Epidermal melanocyte (primary cell): Measurements from ENCODE around the gene FAM20C.
"Not testable (repeated sequence)": the region's sequence is repeated elsewhere in the genome, so short reads cannot be mapped to it uniquely, and the experiment has no call there.

Experiments
- DNase-seq: peaks from one replicate; pipeline ENCODE4 v3.0.0; 2011; ENCODE audit warnings: low spot score; ENCODE audit not compliant: insufficient read length

Gene FAM20C

DNA sequence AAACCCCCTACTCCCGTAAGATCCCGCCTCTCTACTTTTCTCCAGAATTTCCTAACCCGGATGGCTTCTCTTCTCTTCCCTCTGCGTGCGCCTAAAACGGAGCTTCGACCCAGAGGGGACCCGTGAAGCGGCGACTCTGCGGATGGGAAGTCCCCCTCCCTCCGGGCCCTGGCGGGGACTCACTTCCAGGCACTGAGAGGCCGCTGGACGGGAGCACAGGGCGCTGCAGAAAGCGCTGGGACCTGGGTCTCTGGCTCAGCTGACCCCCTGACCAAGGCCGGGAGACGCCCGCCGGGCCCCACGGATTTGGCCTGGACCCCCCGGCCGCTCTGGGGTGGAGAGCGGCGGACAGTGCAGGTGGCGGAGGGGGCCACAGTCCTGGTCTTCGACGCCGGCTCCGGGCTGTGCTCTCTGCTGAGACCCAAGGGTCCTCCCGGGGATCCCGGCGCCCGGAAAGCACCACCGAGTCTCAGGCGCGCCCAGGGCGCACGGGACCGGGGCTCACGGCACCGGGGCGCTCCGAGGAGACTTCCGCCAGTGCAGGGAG is 96.9 kb downstream of the FAM20C start:
- DNase-seq: no peak

DNA sequence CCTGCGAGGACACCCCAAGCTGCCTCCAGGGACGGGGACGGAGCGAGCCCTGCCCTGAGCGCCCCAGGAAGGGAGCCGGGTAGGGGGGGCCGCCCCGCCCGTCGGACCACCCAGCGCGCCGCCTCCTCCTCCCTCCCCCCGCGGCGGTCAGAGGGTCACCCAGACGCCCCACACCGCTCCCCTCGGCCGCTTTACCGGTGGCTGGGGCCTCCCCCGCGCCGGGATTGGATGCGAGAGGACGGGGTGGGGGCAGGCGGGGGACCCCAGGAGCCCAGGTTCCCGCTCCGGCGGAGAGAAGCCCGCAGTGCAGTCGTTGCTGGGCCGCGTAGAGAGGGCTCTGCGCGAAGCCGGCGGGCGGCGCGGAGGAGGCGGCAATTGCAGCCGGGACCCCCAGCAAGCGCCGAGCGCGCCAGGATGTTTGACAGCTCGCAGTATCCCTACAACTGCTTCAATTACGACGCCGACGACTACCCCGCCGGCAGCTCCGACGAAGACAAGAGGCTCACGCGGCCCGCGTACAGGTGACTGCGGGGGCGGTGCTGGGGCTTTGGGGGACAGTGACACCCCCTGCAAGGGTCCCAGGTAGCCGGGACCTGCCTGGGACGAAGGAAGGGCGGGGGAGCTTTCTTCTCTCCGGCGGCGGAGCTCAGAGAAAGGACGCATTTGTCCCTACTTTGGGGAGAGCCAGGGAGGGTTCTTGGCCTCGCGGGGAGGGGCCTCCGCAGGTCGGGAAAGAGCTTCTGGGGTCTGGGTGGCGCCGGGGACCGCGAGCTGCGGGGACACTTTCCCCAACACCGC is 97.6 kb downstream of the FAM20C start, which contains the start of gene FOXL3:
TSS of gene FOXL3 (plus strand) at position 415 of the 798 bp plus-strand sequence. CDS start at position 415, 0 bp downstream.
- no peak for DNase-seq

GRCh38 chr7:290554-291372 is 98.4 kb downstream of the FAM20C start:
- DNase-seq: no peak

DNA sequence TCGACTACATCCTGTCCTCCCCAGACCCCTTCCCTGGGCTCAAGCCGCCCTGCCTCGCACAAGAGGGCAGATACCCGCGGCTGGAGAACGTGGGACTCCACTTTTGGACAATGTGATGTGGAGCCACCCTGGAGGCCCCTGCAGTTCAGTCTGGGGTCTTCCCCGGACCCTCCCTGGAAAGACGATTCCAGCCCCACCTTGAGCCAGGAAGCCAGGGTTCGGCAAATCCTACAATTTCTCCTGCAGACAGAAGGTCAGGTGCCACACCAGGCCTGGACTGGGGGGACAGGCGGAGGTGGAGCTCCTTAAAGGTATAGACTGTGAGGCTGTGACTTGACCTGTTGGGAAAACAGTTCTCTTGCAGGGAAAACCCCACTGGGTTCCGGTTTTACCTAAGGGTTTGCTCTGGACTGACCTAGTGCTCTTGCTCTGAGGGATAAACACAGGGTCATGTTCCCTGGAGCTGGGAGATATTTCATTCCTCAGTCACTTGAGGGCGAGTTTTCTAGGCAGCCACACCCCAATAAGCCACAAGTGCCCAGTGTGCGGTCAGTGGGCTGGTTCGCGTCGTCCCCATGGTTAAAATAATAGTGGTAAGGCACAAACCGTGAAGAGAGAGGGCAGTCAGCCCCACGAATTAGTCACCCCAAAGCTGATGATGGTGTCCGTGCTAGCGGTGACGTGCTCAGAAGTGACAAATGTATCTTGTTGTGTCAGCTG is 99.2 kb downstream of the FAM20C start:
- DNase-seq: no peak

- DNase-seq: no peak
These were observed 99.9 kb downstream of the FAM20C start for GRCh38 chr7:292226-292625.

DNA sequence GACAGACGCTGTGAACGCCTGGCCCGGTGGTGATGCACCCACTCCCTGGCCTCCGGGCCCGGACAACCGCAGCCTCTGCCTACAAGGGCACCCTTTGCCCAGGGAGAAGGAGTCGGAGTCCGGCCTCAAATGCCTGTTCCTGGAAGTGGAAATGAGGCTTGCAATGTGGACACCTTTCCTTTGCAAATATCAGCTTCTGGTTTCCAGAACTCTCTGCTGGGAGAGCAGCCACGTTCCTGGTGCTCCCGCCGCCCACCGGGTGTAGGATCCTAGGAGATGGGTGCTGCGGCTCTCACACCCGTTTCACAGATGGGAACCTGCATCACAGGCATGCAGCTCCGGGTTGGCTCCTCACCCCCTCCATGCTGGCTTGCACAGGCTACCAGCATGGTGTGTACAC is 100.5 kb downstream of the FAM20C start:
- no peak for DNase-seq

GRCh38 chr7:293681-294439 is 101.5 kb downstream of the FAM20C start:
- no peak for DNase-seq

DNA sequence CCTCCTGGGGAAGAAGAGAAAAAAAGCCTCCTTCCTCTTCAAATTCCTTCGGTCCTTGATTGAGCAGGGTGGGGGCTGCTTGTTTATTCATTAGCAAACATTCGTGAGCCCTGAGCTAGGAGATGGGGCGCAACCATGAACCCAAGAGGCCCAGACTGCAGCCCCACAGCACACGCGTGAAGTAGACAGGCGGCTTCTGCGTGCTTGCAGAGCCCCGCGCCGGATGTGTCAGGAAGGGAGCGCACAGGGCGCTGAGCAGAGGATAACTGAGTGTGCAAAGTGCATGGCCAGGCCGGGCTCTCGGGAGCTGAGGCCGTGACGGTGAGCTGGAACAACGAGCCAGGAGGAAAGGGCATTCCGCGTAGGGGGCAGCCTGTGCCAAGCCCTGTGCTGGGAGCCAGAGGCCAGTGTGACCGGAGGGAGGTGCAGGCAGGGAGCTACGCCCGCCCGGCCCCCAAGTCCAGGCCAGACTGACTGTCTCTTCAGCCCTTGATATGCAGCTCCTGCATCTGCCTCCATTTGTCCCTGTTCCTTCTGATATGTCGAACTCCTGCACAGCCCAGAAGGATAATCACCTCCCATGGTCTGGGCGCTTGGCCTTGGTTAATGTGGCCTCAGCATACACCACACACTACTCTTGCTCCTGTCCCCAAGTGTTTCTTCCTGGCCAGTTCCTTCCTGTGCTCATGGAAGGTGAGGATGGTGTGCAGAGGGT is 102.2 kb downstream of the FAM20C start:
- DNase-seq: no peak

DNA sequence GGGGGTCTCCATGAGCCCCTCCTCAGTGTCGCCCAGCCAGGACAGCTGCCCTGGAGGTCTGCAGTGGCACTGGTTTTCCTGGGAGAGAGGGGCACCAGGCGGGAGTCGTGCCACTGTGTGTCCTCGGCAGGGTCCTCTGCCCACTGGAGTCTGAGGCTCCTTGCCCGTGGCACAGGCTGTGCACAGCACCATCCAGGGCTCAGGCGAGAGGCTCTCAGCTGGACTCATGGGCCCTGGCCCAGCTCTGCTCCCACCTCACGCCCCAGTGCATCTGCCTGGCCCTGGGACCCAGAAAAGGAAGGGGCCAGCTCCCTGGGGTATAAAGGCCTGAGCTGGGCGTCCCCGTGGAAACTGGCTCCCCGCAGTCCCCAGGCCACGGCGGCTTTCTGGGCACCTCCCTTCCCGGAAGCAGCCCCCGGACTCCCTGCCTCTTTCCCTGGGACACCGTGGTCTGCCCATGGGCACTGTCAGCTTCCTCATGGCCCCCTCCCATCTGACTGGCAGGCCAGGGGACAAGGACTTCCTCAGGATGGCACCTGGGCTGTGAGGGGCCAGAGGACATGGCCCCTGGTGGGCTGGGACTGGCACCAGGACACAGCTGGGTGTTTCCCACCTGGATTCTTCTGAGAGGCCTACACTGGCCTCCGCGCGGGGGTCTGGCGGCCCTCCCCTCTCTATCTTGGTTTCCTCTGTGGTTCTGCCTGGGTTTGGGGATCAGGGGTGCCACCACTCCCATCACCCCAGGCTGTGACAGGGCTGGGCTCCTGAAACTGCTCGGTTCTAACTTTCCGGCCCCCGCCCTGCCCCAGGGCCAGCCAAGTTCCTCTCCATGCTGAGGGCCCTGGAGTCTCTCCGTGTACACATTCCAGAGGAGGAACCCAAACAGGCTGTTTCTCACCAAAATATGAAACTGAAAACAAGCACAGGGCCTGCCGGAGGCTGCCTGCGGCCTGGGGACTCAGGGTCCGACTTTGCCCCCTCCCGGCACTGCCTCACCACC is 103.1 kb downstream of the FAM20C start:
- no peak for DNase-seq

DNA sequence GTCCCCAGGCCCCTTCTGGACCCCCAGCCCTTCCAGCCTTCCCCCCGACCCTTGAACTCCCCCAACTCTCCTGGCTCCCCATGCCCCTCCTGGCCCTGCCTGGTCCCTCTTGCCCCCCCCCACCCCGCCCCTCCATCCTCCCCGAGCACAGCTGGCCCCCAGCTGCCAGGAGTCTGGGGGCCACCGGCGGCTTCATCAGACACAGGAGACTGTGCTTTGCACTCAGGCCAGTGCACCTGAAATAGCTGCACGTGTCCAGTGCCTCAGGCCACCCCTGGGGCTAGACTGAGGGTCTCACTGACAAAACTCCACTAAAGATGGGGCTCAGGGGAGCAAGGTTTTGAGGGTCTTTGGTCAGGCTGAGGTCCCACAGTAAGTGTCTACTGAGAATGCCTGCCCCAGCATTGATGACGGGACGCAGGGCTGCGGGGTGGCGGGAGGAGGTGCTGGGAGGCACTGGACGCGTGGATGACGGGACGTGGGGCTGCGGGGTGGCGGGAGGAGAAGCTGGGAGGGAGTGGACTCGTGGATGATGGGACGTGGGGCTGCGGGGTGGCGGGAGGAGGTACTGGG is 104.1 kb downstream of the FAM20C start:
- no peak for DNase-seq

- not testable (repeated sequence) for DNase-seq
These were observed 104.8 kb downstream of the FAM20C start for GRCh38 chr7:297141-297540.

- no peak for DNase-seq
These were observed 105.4 kb downstream of the FAM20C start for GRCh38 chr7:297611-298374.

- DNase-seq: no peak
These were observed 106.0 kb downstream of the FAM20C start for GRCh38 chr7:298375-298702.

- no peak for DNase-seq
These were observed 106.4 kb downstream of the FAM20C start for GRCh38 chr7:298743-299142.

DNA sequence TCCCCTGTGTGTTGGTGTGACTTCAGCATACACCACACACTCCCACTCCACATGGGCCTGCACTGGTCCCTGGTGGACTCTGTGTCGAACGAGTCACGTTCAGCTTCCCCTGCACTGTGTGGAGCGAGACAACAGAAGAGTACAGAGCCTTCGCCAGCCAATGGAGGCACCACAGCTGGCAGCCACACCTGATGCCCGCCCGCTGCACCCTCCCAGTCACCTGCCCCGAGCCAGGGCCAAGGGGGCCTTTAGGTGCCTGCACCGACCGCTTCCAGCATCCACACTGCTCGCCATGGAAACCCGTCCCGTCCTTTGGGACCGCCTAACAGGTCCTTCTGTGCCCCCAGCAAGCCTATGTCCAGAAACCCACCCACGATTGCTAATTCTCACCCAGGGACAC is 106.8 kb downstream of the FAM20C start:
- no peak for DNase-seq

- no peak for DNase-seq
These were observed 107.3 kb downstream of the FAM20C start for GRCh38 chr7:299628-300027.

DNA sequence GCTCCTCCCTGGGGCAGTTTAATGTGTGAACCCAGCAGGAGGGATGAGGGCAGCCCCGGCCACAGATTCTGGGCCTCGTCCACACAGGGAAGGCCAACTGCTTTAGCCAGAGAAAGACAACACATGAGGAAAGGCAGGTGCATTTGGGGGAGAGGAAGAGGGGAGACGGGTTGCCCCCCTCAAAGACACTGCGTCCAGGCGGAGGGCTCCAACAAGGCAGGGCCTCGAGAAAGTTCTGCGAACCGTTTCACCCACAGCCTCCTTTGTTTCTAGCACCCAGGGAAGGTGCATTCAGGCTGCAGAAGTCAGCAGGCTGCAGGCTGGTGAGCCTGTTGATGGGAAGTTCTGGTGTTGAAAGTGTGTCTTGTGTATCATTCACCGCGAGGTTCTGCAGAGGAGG is 107.7 kb downstream of the FAM20C start:
- DNase-seq: no peak
